K562 (cell line): ENCODE data around the gene ZNF143. TPM values are rescaled to one million over a fixed set of nuclear protein-coding genes. Genes with fewer than 3 reads are reported as not detected.

Experiments
- ARID1B ChIP-seq: fragments of 450-650 bp; IDR thresholded peaks from 2 replicates; pipeline ENCODE4 v1.6.1; 2016; ENCODE audit warnings: antibody characterized with exemption, mild to moderate bottlenecking, inconsistent platforms
- BRF2 ChIP-seq: IDR thresholded peaks from 3 replicates; pipeline ENCODE4 v1.6.1; 2011; ENCODE audit warnings: borderline replicate concordance, mild to moderate bottlenecking; ENCODE audit not compliant: insufficient read length, insufficient read depth
- E2F1 ChIP-seq: sonication (generic); formaldehyde crosslinking; IDR thresholded peaks from 2 replicates; pipeline ENCODE4 v1.8.1; 2023; ENCODE audit warnings: mild to moderate bottlenecking, missing genetic modification reagents, moderate library complexity
- EP400 ChIP-seq: fragments of 450-650 bp; IDR thresholded peaks from 2 replicates; pipeline ENCODE4 v1.6.1; 2017; ENCODE audit warnings: antibody characterized with exemption, mild to moderate bottlenecking, moderate library complexity
- ETS2 ChIP-seq: IDR thresholded peaks from 2 replicates; pipeline ENCODE4 v1.6.1; 2016; ENCODE audit warnings: borderline replicate concordance, missing genetic modification characterization, mild to moderate bottlenecking, moderate library complexity, missing compliant biosample characterization; ENCODE audit not compliant: poor library complexity, severe bottlenecking
- HEY1 ChIP-seq: fragments of 250-450 bp; sonication (Bioruptor Pico); IDR thresholded peaks from 2 replicates; pipeline ENCODE4 v1.5.0; 2020; ENCODE audit warnings: mild to moderate bottlenecking, moderate library complexity, borderline replicate concordance
- KAT7 ChIP-seq: sonication (generic); formaldehyde crosslinking; IDR thresholded peaks from 2 replicates; pipeline ENCODE4 v1.8.0; 2022; ENCODE audit warnings: missing genetic modification reagents, mild to moderate bottlenecking, borderline replicate concordance
- PHF8 ChIP-seq: fragments of 200-600 bp; sonication (generic); IDR thresholded peaks from 2 replicates; pipeline ENCODE4 v1.6.1; 2012; ENCODE audit warnings: mixed run types, mild to moderate bottlenecking, inconsistent platforms, low read length, moderate library complexity, borderline replicate concordance
- STAT5A ChIP-seq: IDR thresholded peaks from 2 replicates; pipeline ENCODE4 v1.6.1; 2012; ENCODE audit warnings: low read length, inconsistent platforms, borderline replicate concordance
- TCF3 ChIP-seq: sonication (generic); formaldehyde crosslinking; IDR thresholded peaks from 2 replicates; pipeline ENCODE4 v1.4.0; 2020; ENCODE audit warnings: mild to moderate bottlenecking, missing genetic modification reagents
- TCF7L2 ChIP-seq: fragments of 150-350 bp; IDR thresholded peaks from 2 replicates; pipeline ENCODE4 v1.6.1; 2016; ENCODE audit warnings: low read depth, mild to moderate bottlenecking, low read length, moderate library complexity
- TEAD4 ChIP-seq, 2 experiments: sonication (generic) in 1 of 2; formaldehyde crosslinking in 1 of 2; IDR thresholded peaks; 2 replicates each; pipeline versions ENCODE4 v1.6.1 to v1.8.0; 2012 to 2022; ENCODE audit warnings: borderline replicate concordance in 1 of 2, inconsistent platforms in 1 of 2, low read length in 1 of 2, mild to moderate bottlenecking in 1 of 2, missing genetic modification reagents in 1 of 2
- ZBTB2 ChIP-seq: fragments of 450-650 bp; IDR thresholded peaks from 2 replicates; pipeline ENCODE4 v1.6.1; 2016; ENCODE audit warnings: antibody characterized with exemption
- ZNF407 ChIP-seq: fragments of 450-650 bp; IDR thresholded peaks from 2 replicates; pipeline ENCODE4 v1.6.1; 2016; ENCODE audit warnings: low read depth
- polyA plus RNA-seq, 8 experiments: library from polyadenylated mRNA; depleted of rRNA in 4 of 8; stranded (reverse) in 5 of 8; unstranded in 3 of 8; fragments of >200 nt; fragmentation: Nextera tagmentation in 2 of 8; fragmentation: Illumina TruSeq in 1 of 8; extraction: Ambion mirVana in 2 of 8; extraction: Trizol in 1 of 8; gene quantifications; 2 replicates each; pipeline versions ENCODE4 v1.2.1 to v1.2.3, GENCODE V29; 2011 to 2014; ENCODE audit warnings: inconsistent platforms in 1 of 8, missing spikeins in 1 of 8
- total RNA-seq, 7 experiments: library from RNA; depleted of rRNA in 6 of 7; stranded (reverse); fragments of >200 nt in 6 of 7; fragmentation: Illumina TruSeq in 2 of 7; extraction: Trizol in 2 of 7; gene quantifications; 2 replicates each; pipeline versions ENCODE4 v1.2.1 to v1.2.3, GENCODE V29; 2011 to 2021; ENCODE audit warnings: low replicate concordance in 1 of 7

The ZNF143 gene
- total and polyA plus RNA-seq, 9 of the 15 experiments (the other 6 are each of a cell fraction or from before 2014, with no cell fraction given): 18.4 to 58.5 (median 27.1) TPM

GRCh38 chr11:9460322-9461062 lies at the start of gene ZNF143 (continued):
- TF ChIP-seq BRF2 (no peak), ZBTB2 (no peak), TEAD4 (IDR thresholded peaks at IDR 0.05; ENCODE audit: low read length) (no peak; the same call in none of the 2 replicates), TEAD4 (CRISPR knock-in tag; IDR thresholded peaks at IDR 0.05; ENCODE audit: borderline replicate concordance) (no peak), STAT5A (no peak; the same call in 1 of the 2 replicates), E2F1 (CRISPR knock-in tag) (no peak), ZNF407 (peak; percentile 46; the same call in 1 of the 2 replicates), KAT7 (peak; percentile 86; the same call in 1 of the 2 replicates), EP400 (peak; percentile 99), TCF7L2 (peak; percentile 65; the same call in 1 of the 2 replicates), TCF3 (no peak), HEY1 (peak; percentile 62; the same call in 1 of the 2 replicates), ETS2 (tag) (no peak), PHF8 (peak; percentile 66), ARID1B (peak; percentile 39; the same call in 1 of the 2 replicates)
